Tibial nerve (tissue), 4 donors: ENCODE measurements around the gene ASPG. TPM values are rescaled to one million over a fixed set of nuclear protein-coding genes. Genes with fewer than 3 reads are reported as not detected.
A peak's percentile ranks its signal among the peaks of the same experiment; 100 is the strongest.

ENCODE experiments used
- DNase-seq, 2 donors: peaks; one replicate each; pipeline ENCODE4 v3.0.0-alpha.2; 2019; ENCODE audit warnings: low spot score in 2 of 2
- H3K27ac ChIP-seq, 4 donors: fragments of 200-600 bp; sonication (generic) in 3 of 4; one replicate each; pipeline ENCODE4 v1.5.1; 2017 to 2019; ENCODE audit warnings: mild to moderate bottlenecking in 1 of 4
- H3K27me3 ChIP-seq, 2 donors: fragments of 200-600 bp; sonication (generic) in 1 of 2; one replicate each; pipeline versions ENCODE4 v1.5.1 to v1.6.0; 2017 to 2019
- H3K36me3 ChIP-seq, 3 donors: fragments of 200-600 bp; sonication (generic); one replicate each; pipeline ENCODE4 v1.5.1; 2018 to 2019
- H3K4me1 ChIP-seq, 4 donors: fragments of 200-600 bp; sonication (generic) in 3 of 4; one replicate each; pipeline ENCODE4 v1.5.1; 2017 to 2019
- H3K4me3 ChIP-seq, 4 donors: fragments of 200-600 bp; sonication (generic) in 3 of 4; one replicate each; pipeline ENCODE4 v1.5.1; 2017 to 2019; ENCODE audit warnings: mild to moderate bottlenecking in 1 of 4, moderate library complexity in 1 of 4
- H3K9me3 ChIP-seq, 4 donors: fragments of 200-600 bp; sonication (generic) in 3 of 4; one replicate each; pipeline ENCODE4 v1.5.1; 2017 to 2019
- EP300 ChIP-seq, 2 donors: sonication (generic); formaldehyde crosslinking; IDR thresholded peaks; one replicate each; pipeline ENCODE4 v1.6.1; 2017; ENCODE audit warnings: antibody characterized with exemption in 2 of 2, mild to moderate bottlenecking in 1 of 2
- POLR2A ChIP-seq, 2 donors: fragments of 450-650 bp; IDR thresholded peaks; one replicate each; pipeline ENCODE4 v1.6.1; 2017; ENCODE audit warnings: antibody characterized with exemption in 2 of 2, mild to moderate bottlenecking in 2 of 2, moderate library complexity in 2 of 2
- WGBS, 2 donors: methylation state at CpG; one replicate each; pipeline ENCODE4 v1.1.5; 2018; 5-methylcytosine and 5-hydroxymethylcytosine counted together
- total RNA-seq, 4 donors: library from RNA; depleted of rRNA; stranded (reverse); fragments of >200 nt; gene quantifications; one replicate each; pipeline ENCODE4 v1.1.0, GENCODE V29; 2016
- TF ChIP-seq, protein P1 (sequence below), 5 experiments: fragments of 200-600 bp in 3 of 5; fragments of 450-650 bp in 2 of 5; sonication (generic) in 3 of 5; IDR thresholded peaks; one replicate each; pipeline ENCODE4 v1.5.1; 2016 to 2019; ENCODE audit warnings: antibody characterized with exemption in 5 of 5, mild to moderate bottlenecking in 3 of 5, moderate library complexity in 2 of 5

Gene ASPG
- total RNA-seq, 4 donors from 2014 or later: 2.4 to 8.7 (median 2.7) TPM

GRCh38 chr14:104138098-104138717 is 52.7 kb downstream of the ASPG start, which contains the start of gene KIF26A:
KIF26A (plus strand) TSS chr14:104138587; CDS start chr14:104138723, 136 bp downstream.
- Histone ChIP-seq H3K36me3 (no peaks in the 10 kb centered on the region), H3K4me3 (peak within 1 kb of the TSS; percentile 30 to 56 (median 42)), H3K4me1 (peaks cover 0 to 49% (median 21%) of the 10 kb centered on the region in 4 donors), H3K27me3 (peaks cover 0 to 63% of the 10 kb centered on the region in 2 donors), H3K27ac (peak within 1 kb of the TSS in 1 of 4 donors; percentile 29), H3K9me3 (no peaks in the 10 kb centered on the region)
- 0 to 1% methylated on average over 10 to 23 of the region's 77 CpGs for WGBS, 2 donors
- TF ChIP-seq EP300 (IDR thresholded peaks at IDR 0.05): no peak
- TF ChIP-seq, protein P1, sequence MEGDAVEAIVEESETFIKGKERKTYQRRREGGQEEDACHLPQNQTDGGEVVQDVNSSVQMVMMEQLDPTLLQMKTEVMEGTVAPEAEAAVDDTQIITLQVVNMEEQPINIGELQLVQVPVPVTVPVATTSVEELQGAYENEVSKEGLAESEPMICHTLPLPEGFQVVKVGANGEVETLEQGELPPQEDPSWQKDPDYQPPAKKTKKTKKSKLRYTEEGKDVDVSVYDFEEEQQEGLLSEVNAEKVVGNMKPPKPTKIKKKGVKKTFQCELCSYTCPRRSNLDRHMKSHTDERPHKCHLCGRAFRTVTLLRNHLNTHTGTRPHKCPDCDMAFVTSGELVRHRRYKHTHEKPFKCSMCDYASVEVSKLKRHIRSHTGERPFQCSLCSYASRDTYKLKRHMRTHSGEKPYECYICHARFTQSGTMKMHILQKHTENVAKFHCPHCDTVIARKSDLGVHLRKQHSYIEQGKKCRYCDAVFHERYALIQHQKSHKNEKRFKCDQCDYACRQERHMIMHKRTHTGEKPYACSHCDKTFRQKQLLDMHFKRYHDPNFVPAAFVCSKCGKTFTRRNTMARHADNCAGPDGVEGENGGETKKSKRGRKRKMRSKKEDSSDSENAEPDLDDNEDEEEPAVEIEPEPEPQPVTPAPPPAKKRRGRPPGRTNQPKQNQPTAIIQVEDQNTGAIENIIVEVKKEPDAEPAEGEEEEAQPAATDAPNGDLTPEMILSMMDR (IDR thresholded peaks at IDR 0.05): no peak
- no peak for TF ChIP-seq POLR2A (IDR thresholded peaks at IDR 0.05)
- no peak for DNase-seq

DNA sequence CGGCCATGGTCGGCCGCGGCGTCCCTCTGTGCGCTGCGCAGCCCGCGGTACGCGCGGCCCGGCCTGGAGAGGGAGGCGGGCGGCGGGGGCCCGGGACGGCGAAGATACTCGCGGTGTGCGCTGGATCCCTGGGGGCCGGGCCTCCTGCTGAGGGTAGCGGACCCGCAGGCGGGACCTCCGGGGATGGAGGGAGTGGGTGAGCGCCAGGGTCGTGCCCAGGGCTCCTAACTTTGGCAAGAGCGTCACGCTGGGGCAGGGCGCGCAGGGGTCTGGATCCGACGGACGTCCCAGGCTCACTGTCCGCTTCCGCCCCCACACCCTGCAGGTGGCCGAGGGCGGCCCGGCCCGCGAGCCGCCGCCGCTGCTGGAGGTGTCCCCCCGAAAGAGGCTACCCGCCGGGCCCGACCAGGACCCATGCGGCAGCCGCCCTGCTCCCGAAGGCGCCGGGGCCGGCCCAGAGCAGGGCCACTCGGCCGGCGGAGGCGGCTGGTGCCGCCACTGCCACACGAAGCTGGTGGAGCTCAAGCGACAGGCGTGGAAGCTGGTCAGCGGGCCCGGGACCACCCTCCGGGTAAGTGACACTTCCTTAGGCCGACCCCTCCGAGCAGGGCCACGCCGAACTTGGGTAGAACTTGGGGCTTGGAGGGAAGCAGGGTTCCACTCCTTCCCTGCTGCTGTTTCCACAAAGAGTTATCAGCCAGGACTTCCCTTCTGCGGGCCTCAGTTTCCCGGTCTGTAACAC is 53.4 kb downstream of the ASPG start:
- no peaks in the 10 kb centered on the region for H3K36me3 ChIP-seq
- H3K27me3 ChIP-seq: peaks cover 0 to 56% of the 10 kb centered on the region in 2 donors
- TF ChIP-seq EP300 (IDR thresholded peaks at IDR 0.05): no peak
- no peak for TF ChIP-seq POLR2A (IDR thresholded peaks at IDR 0.05)
- TF ChIP-seq, protein P1 (IDR thresholded peaks at IDR 0.05): no peak
- H3K27ac ChIP-seq: peak overlapping the region in 1 of 4 donors; percentile 29
- DNase-seq: no peak
- H3K4me1 ChIP-seq: peaks cover 0 to 49% (median 21%) of the 10 kb centered on the region in 4 donors
- peak overlapping the region; percentile 22 to 56 (median 42) for H3K4me3 ChIP-seq
- H3K9me3 ChIP-seq: no peaks in the 10 kb centered on the region
- WGBS, 2 donors: 1 to 2% methylated on average over 22 to 37 of the region's 73 CpGs

DNA sequence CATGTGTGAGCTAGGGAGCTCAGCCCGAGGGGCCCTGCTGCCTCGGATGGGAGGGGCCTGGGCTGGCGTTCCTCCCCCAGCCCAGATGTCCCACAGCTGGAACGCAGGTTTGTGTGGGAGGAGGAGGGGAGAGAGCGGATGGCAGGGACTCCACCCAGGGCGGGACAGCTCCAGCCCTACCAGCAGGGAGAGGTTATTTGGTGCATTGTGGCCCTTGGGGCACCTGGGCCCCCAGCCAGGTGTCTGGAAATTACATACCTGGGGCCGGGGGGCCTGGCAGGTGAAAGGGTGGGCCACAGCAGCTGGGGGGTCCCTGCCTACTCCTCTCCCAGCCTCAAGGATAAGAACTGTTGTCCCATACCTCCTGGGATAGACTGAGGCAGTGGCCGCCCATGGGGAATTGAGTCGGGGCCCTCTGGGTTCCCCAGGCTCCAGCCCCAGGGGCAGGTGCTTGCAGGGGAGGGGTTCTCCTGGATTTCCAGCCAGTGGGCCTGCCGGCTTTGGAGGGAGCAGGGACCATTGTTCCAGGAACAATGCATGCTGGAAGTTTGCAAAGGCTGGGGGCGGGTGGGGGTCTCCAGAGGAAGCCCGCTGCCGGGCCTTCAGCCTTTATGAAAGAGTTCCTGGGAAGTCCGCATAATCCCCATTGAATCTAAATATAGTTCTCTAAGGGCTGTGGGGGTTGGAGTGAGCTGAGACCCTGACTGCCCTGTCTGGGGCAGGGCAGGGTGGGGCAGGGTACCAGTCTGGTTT is 54.1 kb downstream of the ASPG start:
- H3K27ac ChIP-seq: no peak overlapping the region
- H3K4me1 ChIP-seq: peaks cover 0 to 49% (median 21%) of the 10 kb centered on the region in 4 donors
- peaks cover 0 to 49% of the 10 kb centered on the region in 2 donors for H3K27me3 ChIP-seq

GRCh38 chr14:104140213-104140462 is 54.6 kb downstream of the ASPG start:
- Histone ChIP-seq H3K4me3 (no peak overlapping the region), H3K27me3 (peaks cover 0 to 44% of the 10 kb centered on the region in 2 donors), H3K9me3 (no peaks in the 10 kb centered on the region), H3K36me3 (no peaks in the 10 kb centered on the region), H3K27ac (no peak overlapping the region), H3K4me1 (peaks cover 0 to 47% (median 21%) of the 10 kb centered on the region in 4 donors)
- TF ChIP-seq POLR2A (IDR thresholded peaks at IDR 0.05) (no peak), EP300 (IDR thresholded peaks at IDR 0.05) (no peak)
- TF ChIP-seq, protein P1 (IDR thresholded peaks at IDR 0.05): no peak
- whole genome bisulfite sequencing, 2 donors: 84% methylated on average over 6 of the region's 6 CpGs; no CpG with 5 or more reads in 1 of the 2 donors
- DNase-seq: no peak

More for the DNA sequence above, 54.1 kb downstream of the ASPG start:
- TF ChIP-seq POLR2A (IDR thresholded peaks at IDR 0.05) (no peak), EP300 (IDR thresholded peaks at IDR 0.05) (no peak)
- TF ChIP-seq, protein P1 (IDR thresholded peaks at IDR 0.05): no peak
- no peak for DNase-seq
- Histone ChIP-seq H3K36me3 (no peaks in the 10 kb centered on the region), H3K9me3 (no peaks in the 10 kb centered on the region), H3K4me3 (peak overlapping the region in 3 of 4 donors; percentile 9 to 56 (median 47))
- 45 to 56% methylated on average over 8 to 14 of the region's 14 CpGs for WGBS, 2 donors
